ENCODE results near the gene RAPH1. TPM values are rescaled to one million over a fixed set of nuclear protein-coding genes. Genes with fewer than 3 reads are reported as not detected.

Gene RAPH1, protein sequence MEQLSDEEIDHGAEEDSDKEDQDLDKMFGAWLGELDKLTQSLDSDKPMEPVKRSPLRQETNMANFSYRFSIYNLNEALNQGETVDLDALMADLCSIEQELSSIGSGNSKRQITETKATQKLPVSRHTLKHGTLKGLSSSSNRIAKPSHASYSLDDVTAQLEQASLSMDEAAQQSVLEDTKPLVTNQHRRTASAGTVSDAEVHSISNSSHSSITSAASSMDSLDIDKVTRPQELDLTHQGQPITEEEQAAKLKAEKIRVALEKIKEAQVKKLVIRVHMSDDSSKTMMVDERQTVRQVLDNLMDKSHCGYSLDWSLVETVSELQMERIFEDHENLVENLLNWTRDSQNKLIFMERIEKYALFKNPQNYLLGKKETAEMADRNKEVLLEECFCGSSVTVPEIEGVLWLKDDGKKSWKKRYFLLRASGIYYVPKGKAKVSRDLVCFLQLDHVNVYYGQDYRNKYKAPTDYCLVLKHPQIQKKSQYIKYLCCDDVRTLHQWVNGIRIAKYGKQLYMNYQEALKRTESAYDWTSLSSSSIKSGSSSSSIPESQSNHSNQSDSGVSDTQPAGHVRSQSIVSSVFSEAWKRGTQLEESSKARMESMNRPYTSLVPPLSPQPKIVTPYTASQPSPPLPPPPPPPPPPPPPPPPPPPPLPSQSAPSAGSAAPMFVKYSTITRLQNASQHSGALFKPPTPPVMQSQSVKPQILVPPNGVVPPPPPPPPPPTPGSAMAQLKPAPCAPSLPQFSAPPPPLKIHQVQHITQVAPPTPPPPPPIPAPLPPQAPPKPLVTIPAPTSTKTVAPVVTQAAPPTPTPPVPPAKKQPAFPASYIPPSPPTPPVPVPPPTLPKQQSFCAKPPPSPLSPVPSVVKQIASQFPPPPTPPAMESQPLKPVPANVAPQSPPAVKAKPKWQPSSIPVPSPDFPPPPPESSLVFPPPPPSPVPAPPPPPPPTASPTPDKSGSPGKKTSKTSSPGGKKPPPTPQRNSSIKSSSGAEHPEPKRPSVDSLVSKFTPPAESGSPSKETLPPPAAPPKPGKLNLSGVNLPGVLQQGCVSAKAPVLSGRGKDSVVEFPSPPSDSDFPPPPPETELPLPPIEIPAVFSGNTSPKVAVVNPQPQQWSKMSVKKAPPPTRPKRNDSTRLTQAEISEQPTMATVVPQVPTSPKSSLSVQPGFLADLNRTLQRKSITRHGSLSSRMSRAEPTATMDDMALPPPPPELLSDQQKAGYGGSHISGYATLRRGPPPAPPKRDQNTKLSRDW
- polyA plus RNA-seq (2012; ENCODE audit: insufficient read depth, insufficient read length, low read depth), result 2.6 TPM

DNA sequence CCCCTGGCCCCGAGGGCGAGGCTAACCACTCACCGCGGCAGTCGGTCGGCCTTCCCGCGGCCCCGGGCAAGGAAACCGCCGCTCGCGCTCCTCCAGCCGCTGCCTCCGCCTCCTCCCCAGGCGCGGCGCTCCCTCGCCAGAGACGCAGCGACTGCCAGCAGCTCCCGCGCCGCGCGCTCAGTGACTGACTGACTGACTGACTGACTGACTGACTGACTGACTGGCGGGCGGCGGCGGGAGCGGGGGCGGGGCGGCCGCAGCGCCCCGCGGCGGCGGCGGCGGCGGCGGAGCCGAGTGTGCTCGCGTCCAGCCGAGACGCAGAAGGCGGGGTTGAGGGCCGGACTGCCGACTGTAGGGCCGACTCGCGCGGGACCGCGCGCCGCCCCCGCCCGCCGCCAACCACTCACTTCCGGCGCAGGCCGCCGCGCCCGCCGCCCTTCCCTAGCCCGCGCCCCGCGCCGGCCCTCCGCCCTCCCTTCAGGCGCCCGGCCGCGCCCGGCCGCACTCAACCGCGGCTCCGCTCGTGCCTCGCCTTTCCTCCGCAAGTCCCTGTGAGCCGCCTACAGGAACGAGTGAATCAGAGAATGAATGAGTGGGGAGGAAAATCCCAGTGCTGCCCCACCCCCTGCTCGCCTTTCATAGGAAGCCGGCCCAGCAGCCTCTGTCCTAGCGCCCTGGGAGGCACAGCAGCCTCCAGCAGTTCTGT lies at the start of gene RAPH1:
RAPH1 (minus strand) TSS at position 224 of the 706 bp plus-strand sequence. CDS start 39,948 bp downstream, outside the sequence.
- Histone ChIP-seq H3K4me3 (ENCODE audit: low read depth, low read length) (peak within 1 kb of the TSS; percentile 90), H3K36me3 (peaks cover 3% of the 10 kb centered on the region), H3K27me3 (no peaks in the 10 kb centered on the region), H3K9me3 (no peaks in the 10 kb centered on the region), H3K4me1 (peaks cover 4% of the 10 kb centered on the region; the same call in 1 of the 2 replicates)
- TF ChIP-seq, protein P1, sequence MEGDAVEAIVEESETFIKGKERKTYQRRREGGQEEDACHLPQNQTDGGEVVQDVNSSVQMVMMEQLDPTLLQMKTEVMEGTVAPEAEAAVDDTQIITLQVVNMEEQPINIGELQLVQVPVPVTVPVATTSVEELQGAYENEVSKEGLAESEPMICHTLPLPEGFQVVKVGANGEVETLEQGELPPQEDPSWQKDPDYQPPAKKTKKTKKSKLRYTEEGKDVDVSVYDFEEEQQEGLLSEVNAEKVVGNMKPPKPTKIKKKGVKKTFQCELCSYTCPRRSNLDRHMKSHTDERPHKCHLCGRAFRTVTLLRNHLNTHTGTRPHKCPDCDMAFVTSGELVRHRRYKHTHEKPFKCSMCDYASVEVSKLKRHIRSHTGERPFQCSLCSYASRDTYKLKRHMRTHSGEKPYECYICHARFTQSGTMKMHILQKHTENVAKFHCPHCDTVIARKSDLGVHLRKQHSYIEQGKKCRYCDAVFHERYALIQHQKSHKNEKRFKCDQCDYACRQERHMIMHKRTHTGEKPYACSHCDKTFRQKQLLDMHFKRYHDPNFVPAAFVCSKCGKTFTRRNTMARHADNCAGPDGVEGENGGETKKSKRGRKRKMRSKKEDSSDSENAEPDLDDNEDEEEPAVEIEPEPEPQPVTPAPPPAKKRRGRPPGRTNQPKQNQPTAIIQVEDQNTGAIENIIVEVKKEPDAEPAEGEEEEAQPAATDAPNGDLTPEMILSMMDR (IDR thresholded peaks at IDR 0.05; ENCODE audit: low read depth, low read length), result no peak
- peak; percentile 92 for DNase-seq

DNA sequence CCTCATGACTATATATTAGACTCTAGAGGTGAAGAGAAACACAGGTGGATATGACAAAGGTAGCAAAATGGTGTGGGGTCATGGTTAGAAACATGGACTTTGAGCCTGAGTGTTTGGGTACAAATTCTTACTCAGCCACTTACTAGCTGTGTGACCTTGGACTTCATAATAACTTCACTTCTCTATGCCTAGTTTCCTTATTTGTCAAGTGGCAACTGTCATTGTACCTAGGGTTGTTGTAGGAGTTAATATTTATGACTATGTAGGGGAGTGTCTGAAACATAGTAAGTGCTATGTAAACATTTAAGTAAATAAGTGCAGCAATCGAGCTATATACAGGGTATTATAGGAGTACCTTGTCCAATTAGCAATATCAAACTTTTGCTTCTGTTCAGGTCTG lies 49.7 kb upstream of the RAPH1 start:
- Histone ChIP-seq H3K27me3 (no peaks in the 10 kb centered on the region), H3K4me1 (peaks cover 8% of the 10 kb centered on the region), H3K4me3 (ENCODE audit: low read depth, low read length) (no peak overlapping the region), H3K36me3 (no peaks in the 10 kb centered on the region), H3K9me3 (no peaks in the 10 kb centered on the region)
- TF ChIP-seq, protein P1 (IDR thresholded peaks at IDR 0.05; ENCODE audit: low read depth, low read length), result no peak
- no peak for DNase-seq

DNA sequence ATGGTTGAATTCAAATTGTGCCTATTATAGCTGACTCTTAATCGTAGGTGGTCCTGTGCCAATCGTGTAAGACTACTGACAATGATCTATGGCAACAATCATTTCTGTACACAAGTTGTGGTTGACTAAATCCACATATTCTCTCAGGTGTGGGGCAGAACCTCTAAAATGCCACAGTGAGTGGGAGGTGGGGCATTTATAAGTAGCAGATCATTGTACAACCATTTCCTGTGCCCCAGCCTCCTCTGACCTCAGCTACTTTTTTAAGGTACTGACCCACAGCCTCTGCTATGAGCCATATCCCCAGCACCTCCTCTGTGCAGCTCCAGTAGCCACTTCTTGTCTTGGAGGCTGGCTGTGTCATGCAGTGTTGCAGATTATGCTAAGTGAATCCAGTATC lies 48.6 kb upstream of the RAPH1 start:
- no peak for DNase-seq
- TF ChIP-seq, protein P1 (IDR thresholded peaks at IDR 0.05; ENCODE audit: low read depth, low read length), result no peak
- Histone ChIP-seq H3K36me3 (no peaks in the 10 kb centered on the region), H3K4me1 (peaks cover 8% of the 10 kb centered on the region), H3K27me3 (no peaks in the 10 kb centered on the region), H3K4me3 (ENCODE audit: low read depth, low read length) (no peak overlapping the region), H3K9me3 (no peaks in the 10 kb centered on the region)

DNA sequence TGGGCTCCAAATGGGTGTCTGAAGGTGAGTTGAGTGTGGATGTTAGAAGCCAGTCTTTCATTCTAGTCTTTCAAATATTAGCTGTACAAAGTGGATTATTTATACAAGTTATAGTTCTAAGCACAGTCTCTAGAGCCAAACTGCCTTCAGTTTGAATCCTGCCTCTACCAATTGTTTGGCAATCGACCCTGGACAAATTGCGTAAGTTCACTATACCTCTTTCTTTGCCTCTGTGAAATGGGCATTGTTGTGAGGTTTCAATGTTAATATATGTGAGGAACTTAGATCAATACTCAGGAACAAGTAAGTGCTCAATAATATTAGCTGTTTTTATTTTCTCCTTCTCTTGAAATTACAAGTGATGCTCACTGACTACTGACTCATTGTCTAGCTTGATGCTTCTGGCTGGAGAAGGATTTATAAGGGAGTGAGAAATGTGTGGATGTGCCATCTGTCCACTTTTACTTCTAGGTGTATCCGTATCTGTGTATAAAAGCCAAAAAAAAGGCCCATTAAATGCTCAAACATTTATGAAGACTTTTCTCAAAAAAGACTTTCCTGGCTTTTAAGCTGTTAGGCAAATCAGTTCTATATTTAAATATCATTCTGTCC lies 48.1 kb upstream of the RAPH1 start:
- no peaks in the 10 kb centered on the region for H3K27me3 ChIP-seq
- TF ChIP-seq, protein P1 (IDR thresholded peaks at IDR 0.05; ENCODE audit: low read depth, low read length), result no peak
- H3K4me3 ChIP-seq (ENCODE audit: low read depth, low read length), result no peak overlapping the region
- H3K4me1 ChIP-seq, result peaks cover 8% of the 10 kb centered on the region
- no peak for DNase-seq
- no peaks in the 10 kb centered on the region for H3K36me3 ChIP-seq
- no peaks in the 10 kb centered on the region for H3K9me3 ChIP-seq

DNA sequence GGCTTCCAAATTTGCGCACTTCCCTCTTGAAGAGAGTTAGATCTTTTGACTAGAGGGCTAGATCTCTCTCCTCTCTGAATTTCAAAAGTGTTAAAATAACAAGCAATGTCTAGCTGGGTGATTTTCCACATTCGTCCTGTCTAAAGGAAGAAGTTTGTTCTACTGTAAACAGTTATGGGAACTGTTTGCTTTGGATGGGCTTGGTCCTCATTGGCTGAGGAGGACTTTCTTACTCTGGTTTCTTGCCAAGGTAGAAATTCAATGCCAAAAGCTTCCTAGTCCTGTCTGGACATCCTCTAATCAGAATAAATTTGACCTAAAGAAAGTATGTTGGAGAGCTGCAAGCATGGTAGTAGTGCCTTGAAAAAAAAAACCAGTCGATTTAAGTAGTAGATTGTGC lies 47.4 kb upstream of the RAPH1 start:
- Histone ChIP-seq H3K36me3 (no peaks in the 10 kb centered on the region), H3K4me1 (peaks cover 8% of the 10 kb centered on the region), H3K4me3 (ENCODE audit: low read depth, low read length) (no peak overlapping the region), H3K27me3 (no peaks in the 10 kb centered on the region), H3K9me3 (no peaks in the 10 kb centered on the region)
- no peak for DNase-seq
- TF ChIP-seq, protein P1 (IDR thresholded peaks at IDR 0.05; ENCODE audit: low read depth, low read length), result no peak

Measured in BE2C (cell line).